Measurements from ENCODE around the gene USP9X. TPM values are rescaled to one million over a fixed set of nuclear protein-coding genes. Genes with fewer than 3 reads are reported as not detected.

Gene USP9X
- total and polyA plus RNA-seq, 2 of the 8 experiments (the other 6 are each of a cell fraction or from before 2014, with no cell fraction given), result 79.2 to 300 TPM

DNA sequence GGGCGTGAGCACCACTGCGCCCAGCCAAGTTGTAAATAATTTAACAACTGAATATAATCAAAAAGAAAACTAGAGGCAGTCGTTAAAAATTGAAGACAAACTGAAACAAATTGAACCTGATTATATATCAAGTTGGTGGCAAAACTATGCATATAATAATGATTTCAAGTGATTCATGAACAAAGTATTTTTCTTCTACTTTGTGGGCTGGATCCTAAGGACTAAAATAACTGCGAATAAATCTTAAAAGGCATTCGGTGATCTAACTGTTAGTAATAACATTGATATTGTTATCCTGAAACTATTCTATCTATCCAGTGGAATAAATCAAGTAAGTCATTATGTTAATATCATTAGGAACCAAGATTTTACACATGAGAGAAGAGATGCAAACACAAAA, 21.2 kb upstream of the USP9X start:
- Histone ChIP-seq H3K14ac (ENCODE audit: insufficient read length) (no peak overlapping the region), H2BK120ac (replicated peaks; ENCODE audit: low read depth, low read length) (no peak overlapping the region), H2AFZ (ENCODE audit: low read length) (no peak overlapping the region), H2BK12ac (ENCODE audit: low read depth, low read length) (no peak overlapping the region), H3K18ac (ENCODE audit: extremely low read depth, low read length) (no peak overlapping the region), H4K20me1 (replicated peaks in 1 of 2; ENCODE audit: control insufficient read depth in 1 of 2, insufficient read depth in 2 of 2, low read length in 2 of 2) (no peaks in the 10 kb centered on the region), H3K9me3 (ENCODE audit: insufficient read depth in 2 of 2, low read depth in 1 of 2, low read length in 1 of 2) (no peaks in the 10 kb centered on the region), H3K27ac (ENCODE audit: low read depth, low read length) (no peak overlapping the region), H3K4me3 (ENCODE audit: extremely low read depth in 1 of 4, insufficient read depth in 2 of 4, low read depth in 3 of 4, low read length in 4 of 4) (no peak overlapping the region), H2AK5ac (ENCODE audit: low read depth, low read length) (no peak overlapping the region), H3K27me3 (replicated peaks in 1 of 4; ENCODE audit: control insufficient read depth in 3 of 4, extremely low read depth in 1 of 4, insufficient read depth in 3 of 4, low read length in 3 of 4) (no peaks in the 10 kb centered on the region), H2BK20ac (ENCODE audit: low read length) (no peak overlapping the region), H4K91ac (replicated peaks; ENCODE audit: insufficient read length, low read length) (no peak overlapping the region), H3K56ac (replicated peaks; ENCODE audit: insufficient read length, low read depth, low read length) (no peak overlapping the region), H3K36me3 (ENCODE audit: control insufficient read depth in 2 of 4, insufficient read depth in 4 of 4, low read length in 3 of 4) (no peaks in the 10 kb centered on the region), H3K23ac (ENCODE audit: insufficient read length) (no peak overlapping the region), H3K79me1 (ENCODE audit: low read depth, low read length) (no peaks in the 10 kb centered on the region), H4K5ac (ENCODE audit: insufficient read length, low read depth, low read length) (no peak overlapping the region), H3K79me2 (ENCODE audit: control insufficient read depth in 1 of 2, insufficient read depth in 2 of 2, low read length in 2 of 2) (no peaks in the 10 kb centered on the region), H3K23me2 (ENCODE audit: low read depth, low read length) (no peaks in the 10 kb centered on the region), H3K4me2 (ENCODE audit: insufficient read depth in 1 of 2, low read depth in 2 of 2, low read length in 2 of 2) (no peak overlapping the region), H3K4me1 (replicated peaks in 1 of 4; ENCODE audit: control insufficient read depth in 3 of 4, insufficient read depth in 4 of 4, low read length in 3 of 4) (no peaks in the 10 kb centered on the region; a peak in 1 of 7 replicates), H2BK15ac (ENCODE audit: low read length) (no peak overlapping the region), H3K4ac (replicated peaks; ENCODE audit: insufficient read length, low read depth, low read length) (no peak overlapping the region), H2BK5ac (ENCODE audit: low read depth, low read length) (no peak overlapping the region), H3K9ac (replicated peaks in 1 of 4; ENCODE audit: extremely low read depth in 1 of 4, low read depth in 3 of 4, low read length in 3 of 4) (no peak overlapping the region), H4K8ac (ENCODE audit: extremely low read depth, insufficient read depth, low read length) (no peak overlapping the region)
- POLR2A ChIA-PET (ENCODE audit: partially characterized antibody), result no interaction called here
- CTCF ChIA-PET (ENCODE audit: partially characterized antibody), result interaction anchor here (1.2 kb wide), 1 partner anchor 92 kb away, joined by 3 read pairs; no protein-coding TSS in a partner anchor
- FAIRE-seq (no peak), DNase-seq (ENCODE audit: low read depth in 1 of 2, low spot score in 2 of 2) (no peak)
- WGBS, 2 experiments (ENCODE audit: extremely low coverage in 1 of 2, insufficient coverage in 1 of 2, insufficient read length in 1 of 2, insufficient replicate concordance in 2 of 2, low coverage in 1 of 2, low lambda C conversion rate in 2 of 2, missing lambda C conversion rate in 1 of 2), result 96% methylated on average over 5 of the region's 5 CpGs; no CpG with 5 or more reads in 1 of the 2 experiments
- TF ChIP-seq RAD21 (IDR thresholded peaks at IDR 0.05 in 1 of 2, conservative IDR thresholded peaks at IDR 0.05 in 1 of 2; ENCODE audit: low read depth in 2 of 2, low read length in 2 of 2) (no peak), POLR2AphosphoS5 (IDR thresholded peaks at IDR 0.05; ENCODE audit: low read depth, low read length) (no peak), CHD1 (IDR thresholded peaks at IDR 0.05; ENCODE audit: low read depth, low read length) (no peak), EP300 (IDR thresholded peaks at IDR 0.05; ENCODE audit: borderline replicate concordance in 1 of 2, low read depth in 2 of 2, low read length in 2 of 2) (no peak), SP4 (IDR thresholded peaks at IDR 0.05; ENCODE audit: low read length) (no peak), CBX8 (IDR thresholded peaks at IDR 0.05; ENCODE audit: borderline replicate concordance, low read depth, low read length) (no peak), GABPA (IDR thresholded peaks at IDR 0.05; ENCODE audit: borderline replicate concordance, insufficient read depth, low read length) (no peak), SAP30 (IDR thresholded peaks at IDR 0.05; ENCODE audit: insufficient read depth, insufficient replicate concordance, low read length) (no peak), CTBP2 (IDR thresholded peaks at IDR 0.05; ENCODE audit: borderline replicate concordance, insufficient read depth, insufficient read length, low read length) (no peak), SIN3A (conservative IDR thresholded peaks at IDR 0.05 in 1 of 2, IDR thresholded peaks at IDR 0.05 in 1 of 2; ENCODE audit: low read depth in 1 of 2, low read length in 2 of 2) (no peak), NANOG (IDR thresholded peaks at IDR 0.05; ENCODE audit: insufficient read depth, low read depth, low read length, poor library complexity, severe bottlenecking) (no peak), ASH2L (IDR thresholded peaks at IDR 0.05; ENCODE audit: low read length) (no peak), FOSL1 (IDR thresholded peaks at IDR 0.05; ENCODE audit: insufficient read depth, low read depth, low read length) (no peak)

Measured in H1 (cell line).